ENCODE measurements around the gene NVL. TPM values are rescaled to one million over a fixed set of nuclear protein-coding genes. Genes with fewer than 3 reads are reported as not detected.

NVL gene
- total and polyA plus RNA-seq, 7 experiments from 2014 or later = 16.1 to 48.6 (median 24.7) TPM

- H3K36me3 Mint-ChIP-seq = peaks cover 0 to 17% (median 14%) of the 10 kb centered on the region in 5 donors
- H3K9me3 Mint-ChIP-seq = no peaks in the 10 kb centered on the region
- H3K4me1 ChIP-seq (ENCODE audit: control insufficient read depth in 2 of 2, insufficient read depth in 2 of 2, low read length in 2 of 2) = peaks cover 0 to 6% of the 10 kb centered on the region in 2 donors
- H3K36me3 ChIP-seq (ENCODE audit: control insufficient read depth in 2 of 3, insufficient read depth in 3 of 3, low read length in 3 of 3) = no peaks in the 10 kb centered on the region
- no peak overlapping the region for H3K4me3 Mint-ChIP-seq
- no peak for DNase-seq
- no peaks in the 10 kb centered on the region for H3K27me3 Mint-ChIP-seq
- H3K4me1 Mint-ChIP-seq = peaks cover 3 to 12% (median 7%) of the 10 kb centered on the region in 7 donors
- ATAC-seq = no peak
- H3K27ac Mint-ChIP-seq = no peak overlapping the region
- POLR2A ChIA-PET = no interaction called here
- no peaks in the 10 kb centered on the region for H3K9me3 ChIP-seq (ENCODE audit: control insufficient read depth in 2 of 3, low read length in 3 of 3)
- H3K4me3 ChIP-seq (ENCODE audit: low read length) = no peak overlapping the region
- intact Hi-C loops (cut with micrococcal nuclease) = no loop called here
- H3K27ac ChIP-seq (ENCODE audit: low read depth, low read length) = no peak overlapping the region
- CTCF ChIA-PET = no interaction called here
- H3K27me3 ChIP-seq (ENCODE audit: control insufficient read depth in 2 of 2, insufficient read depth in 2 of 2, low read length in 2 of 2) = no peaks in the 10 kb centered on the region
Observed at GRCh38 chr1:224256640-224257039, 73.3 kb downstream of the NVL start.

GRCh38 chr1:224253721-224254120 is 76.3 kb downstream of the NVL start:
- peaks cover 0 to 23% (median 10%) of the 10 kb centered on the region in 5 donors for H3K36me3 Mint-ChIP-seq
- H3K27ac ChIP-seq (ENCODE audit: low read depth, low read length) = no peak overlapping the region
- H3K4me1 Mint-ChIP-seq = peaks cover 0 to 7% (median 0%) of the 10 kb centered on the region in 7 donors
- no peaks in the 10 kb centered on the region for H3K27me3 ChIP-seq (ENCODE audit: control insufficient read depth in 2 of 2, insufficient read depth in 2 of 2, low read length in 2 of 2)
- no peak overlapping the region for H3K4me3 ChIP-seq (ENCODE audit: low read length)
- H3K4me3 Mint-ChIP-seq = no peak overlapping the region
- no peaks in the 10 kb centered on the region for H3K27me3 Mint-ChIP-seq
- H3K9me3 ChIP-seq (ENCODE audit: control insufficient read depth in 2 of 3, low read length in 3 of 3) = no peaks in the 10 kb centered on the region
- peaks cover 0 to 1% (median 0%) of the 10 kb centered on the region in 11 donors for H3K9me3 Mint-ChIP-seq
- no peaks in the 10 kb centered on the region for H3K4me1 ChIP-seq (ENCODE audit: control insufficient read depth in 2 of 2, insufficient read depth in 2 of 2, low read length in 2 of 2)
- ChIA-PET POLR2A (no interaction called here), CTCF (no interaction called here)
- DNase-seq = no peak
- no peak overlapping the region for H3K27ac Mint-ChIP-seq
- intact Hi-C loops (cut with micrococcal nuclease) = no loop called here
- peaks cover 0 to 14% (median under 1%) of the 10 kb centered on the region in 3 experiments for H3K36me3 ChIP-seq (ENCODE audit: control insufficient read depth in 2 of 3, insufficient read depth in 3 of 3, low read length in 3 of 3)
- no peak for ATAC-seq

GRCh38 chr1:224252479-224252878 is 77.5 kb downstream of the NVL start:
- DNase-seq (no peak), ATAC-seq (no peak)
- POLR2A ChIA-PET = no interaction called here
- peaks cover 0 to 26% (median 3%) of the 10 kb centered on the region in 3 experiments for H3K36me3 ChIP-seq (ENCODE audit: control insufficient read depth in 2 of 3, insufficient read depth in 3 of 3, low read length in 3 of 3)
- peaks cover 0 to 1% (median 0%) of the 10 kb centered on the region in 11 donors for H3K9me3 Mint-ChIP-seq
- H3K4me1 ChIP-seq (ENCODE audit: control insufficient read depth in 2 of 2, insufficient read depth in 2 of 2, low read length in 2 of 2) = no peaks in the 10 kb centered on the region
- no peaks in the 10 kb centered on the region for H3K27me3 ChIP-seq (ENCODE audit: control insufficient read depth in 2 of 2, insufficient read depth in 2 of 2, low read length in 2 of 2)
- H3K4me3 ChIP-seq (ENCODE audit: low read length) = no peak overlapping the region
- intact Hi-C loops (cut with micrococcal nuclease) = no loop called here
- H3K27me3 Mint-ChIP-seq = no peaks in the 10 kb centered on the region
- H3K27ac Mint-ChIP-seq = no peak overlapping the region
- CTCF ChIA-PET = no interaction called here
- no peaks in the 10 kb centered on the region for H3K9me3 ChIP-seq (ENCODE audit: control insufficient read depth in 2 of 3, low read length in 3 of 3)
- no peak overlapping the region for H3K27ac ChIP-seq (ENCODE audit: low read depth, low read length)
- H3K36me3 Mint-ChIP-seq = peaks cover 0 to 28% (median 18%) of the 10 kb centered on the region in 5 donors
- H3K4me1 Mint-ChIP-seq = peaks cover 2 to 17% (median 9%) of the 10 kb centered on the region in 7 donors
- H3K4me3 Mint-ChIP-seq = no peak overlapping the region

GRCh38 chr1:224251741-224252146 is 78.2 kb downstream of the NVL start:
- ATAC-seq = no peak
- H3K36me3 Mint-ChIP-seq = peaks cover 0 to 27% (median 17%) of the 10 kb centered on the region in 5 donors
- H3K4me3 Mint-ChIP-seq = no peak overlapping the region
- no peak overlapping the region for H3K27ac ChIP-seq (ENCODE audit: low read depth, low read length)
- H3K9me3 Mint-ChIP-seq = peaks cover 0 to 1% (median 0%) of the 10 kb centered on the region in 11 donors
- no peaks in the 10 kb centered on the region for H3K27me3 ChIP-seq (ENCODE audit: control insufficient read depth in 2 of 2, insufficient read depth in 2 of 2, low read length in 2 of 2)
- ChIA-PET CTCF (no interaction called here), POLR2A (no interaction called here)
- peak overlapping the region in 4 of 9 donors; percentile 28 to 76 (median 43) for H3K27ac Mint-ChIP-seq
- H3K27me3 Mint-ChIP-seq = no peaks in the 10 kb centered on the region
- peaks cover 2 to 17% (median 8%) of the 10 kb centered on the region in 7 donors for H3K4me1 Mint-ChIP-seq
- no peaks in the 10 kb centered on the region for H3K4me1 ChIP-seq (ENCODE audit: control insufficient read depth in 2 of 2, insufficient read depth in 2 of 2, low read length in 2 of 2)
- peaks cover 0 to 26% (median 3%) of the 10 kb centered on the region in 3 experiments for H3K36me3 ChIP-seq (ENCODE audit: control insufficient read depth in 2 of 3, insufficient read depth in 3 of 3, low read length in 3 of 3)
- H3K4me3 ChIP-seq (ENCODE audit: low read length) = no peak overlapping the region
- intact Hi-C loops (cut with micrococcal nuclease) = no loop called here
- no peaks in the 10 kb centered on the region for H3K9me3 ChIP-seq (ENCODE audit: control insufficient read depth in 2 of 3, low read length in 3 of 3)
- DNase-seq = no peak

- ChIA-PET CTCF (interaction anchor here (1.4 kb wide), 1 partner anchor 212 kb away, joined by 6 read pairs; no protein-coding TSS in a partner anchor), POLR2A (interaction anchor here (0.6 to 1.6 kb wide), 5 partner anchors 20 to 190 kb away, joined by 3 to 9 read pairs (median 5); partner anchors contain the start of genes DEGS1, NVL and WDR26)
- Mint-ChIP-seq H3K4me3 (peak overlapping the region; percentile 53 to 79 (median 62)), H3K36me3 (peaks cover 0 to 29% (median 21%) of the 10 kb centered on the region in 5 donors), H3K27ac (peak overlapping the region; percentile 85 to 97 (median 94)), H3K9me3 (no peaks in the 10 kb centered on the region), H3K4me1 (peaks cover 0 to 30% (median 29%) of the 10 kb centered on the region in 7 donors), H3K27me3 (no peaks in the 10 kb centered on the region)
- Histone ChIP-seq H3K27me3 (ENCODE audit: control insufficient read depth in 2 of 2, insufficient read depth in 2 of 2, low read length in 2 of 2) (no peaks in the 10 kb centered on the region), H3K4me1 (ENCODE audit: control insufficient read depth in 2 of 2, insufficient read depth in 2 of 2, low read length in 2 of 2) (peaks cover 10 to 20% of the 10 kb centered on the region in 2 donors), H3K27ac (ENCODE audit: low read depth, low read length) (peak overlapping the region; percentile 48), H3K4me3 (ENCODE audit: low read length) (no peak overlapping the region), H3K9me3 (ENCODE audit: control insufficient read depth in 2 of 3, low read length in 3 of 3) (no peaks in the 10 kb centered on the region), H3K36me3 (ENCODE audit: control insufficient read depth in 2 of 3, insufficient read depth in 3 of 3, low read length in 3 of 3) (peaks cover 0 to 26% (median 3%) of the 10 kb centered on the region in 3 experiments)
- ATAC-seq (peak; percentile 85), DNase-seq (peak in 6 of 9 donors; percentile 17 to 62 (median 47))
- intact Hi-C loops (cut with micrococcal nuclease) = loop anchor here (2.0 to 5.0 kb wide), 6 partner anchors 62 to 212 kb away; partner anchors contain the start of genes DEGS1 (in 2 of the 2) and NVL (in 2 of the 2)
Observed at GRCh38 chr1:224245188-224245587, 84.8 kb downstream of the NVL start.

GRCh38 chr1:224238756-224239155 is 91.2 kb downstream of the NVL start:
- H3K27me3 Mint-ChIP-seq = no peaks in the 10 kb centered on the region
- peaks cover 0 to 18% (median 0%) of the 10 kb centered on the region in 3 experiments for H3K36me3 ChIP-seq (ENCODE audit: control insufficient read depth in 2 of 3, insufficient read depth in 3 of 3, low read length in 3 of 3)
- no peak overlapping the region for H3K4me3 ChIP-seq (ENCODE audit: low read length)
- DNase-seq = no peak
- ChIA-PET POLR2A (no interaction called here), CTCF (no interaction called here)
- H3K4me1 Mint-ChIP-seq = peaks cover 0 to 4% (median 0%) of the 10 kb centered on the region in 7 donors
- no peaks in the 10 kb centered on the region for H3K9me3 ChIP-seq (ENCODE audit: control insufficient read depth in 2 of 3, low read length in 3 of 3)
- no peaks in the 10 kb centered on the region for H3K27me3 ChIP-seq (ENCODE audit: control insufficient read depth in 2 of 2, insufficient read depth in 2 of 2, low read length in 2 of 2)
- no peaks in the 10 kb centered on the region for H3K9me3 Mint-ChIP-seq
- H3K36me3 Mint-ChIP-seq = peaks cover 0 to 19% (median 12%) of the 10 kb centered on the region in 5 donors
- H3K27ac ChIP-seq (ENCODE audit: low read depth, low read length) = no peak overlapping the region
- H3K4me1 ChIP-seq (ENCODE audit: control insufficient read depth in 2 of 2, insufficient read depth in 2 of 2, low read length in 2 of 2) = no peaks in the 10 kb centered on the region
- no peak for ATAC-seq
- no peak overlapping the region for H3K4me3 Mint-ChIP-seq
- intact Hi-C loops (cut with micrococcal nuclease) = no loop called here
- H3K27ac Mint-ChIP-seq = peak overlapping the region in 4 of 9 donors; percentile 18 to 76 (median 37)

- no peak overlapping the region for H3K4me3 Mint-ChIP-seq
- H3K4me3 ChIP-seq (ENCODE audit: low read length) = no peak overlapping the region
- H3K9me3 Mint-ChIP-seq = no peaks in the 10 kb centered on the region
- peaks cover 0 to 4% (median 0%) of the 10 kb centered on the region in 7 donors for H3K4me1 Mint-ChIP-seq
- H3K36me3 ChIP-seq (ENCODE audit: control insufficient read depth in 2 of 3, insufficient read depth in 3 of 3, low read length in 3 of 3) = peaks cover 0 to 18% (median 0%) of the 10 kb centered on the region in 3 experiments
- ChIA-PET POLR2A (no interaction called here), CTCF (no interaction called here)
- no peaks in the 10 kb centered on the region for H3K27me3 ChIP-seq (ENCODE audit: control insufficient read depth in 2 of 2, insufficient read depth in 2 of 2, low read length in 2 of 2)
- H3K4me1 ChIP-seq (ENCODE audit: control insufficient read depth in 2 of 2, insufficient read depth in 2 of 2, low read length in 2 of 2) = no peaks in the 10 kb centered on the region
- no peaks in the 10 kb centered on the region for H3K9me3 ChIP-seq (ENCODE audit: control insufficient read depth in 2 of 3, low read length in 3 of 3)
- H3K36me3 Mint-ChIP-seq = peaks cover 0 to 19% (median 13%) of the 10 kb centered on the region in 5 donors
- no peak overlapping the region for H3K27ac Mint-ChIP-seq
- no peaks in the 10 kb centered on the region for H3K27me3 Mint-ChIP-seq
- ATAC-seq = no peak
- H3K27ac ChIP-seq (ENCODE audit: low read depth, low read length) = no peak overlapping the region
- DNase-seq = no peak
- intact Hi-C loops (cut with micrococcal nuclease) = no loop called here
Observed at GRCh38 chr1:224238212-224238611, 91.8 kb downstream of the NVL start.
